SH-SY5Y (cell line): ENCODE measurements around the gene SORCS3.

Source experiments
- GATA2 ChIP-seq: IDR thresholded peaks from 2 replicates; pipeline ENCODE4 v1.6.1; 2011; ENCODE audit warnings: mild to moderate bottlenecking, low read depth, low read length
- GATA3 ChIP-seq: IDR thresholded peaks from 2 replicates; pipeline ENCODE4 v1.6.1; 2011; ENCODE audit warnings: low read depth, mild to moderate bottlenecking, low read length, moderate library complexity

DNA sequence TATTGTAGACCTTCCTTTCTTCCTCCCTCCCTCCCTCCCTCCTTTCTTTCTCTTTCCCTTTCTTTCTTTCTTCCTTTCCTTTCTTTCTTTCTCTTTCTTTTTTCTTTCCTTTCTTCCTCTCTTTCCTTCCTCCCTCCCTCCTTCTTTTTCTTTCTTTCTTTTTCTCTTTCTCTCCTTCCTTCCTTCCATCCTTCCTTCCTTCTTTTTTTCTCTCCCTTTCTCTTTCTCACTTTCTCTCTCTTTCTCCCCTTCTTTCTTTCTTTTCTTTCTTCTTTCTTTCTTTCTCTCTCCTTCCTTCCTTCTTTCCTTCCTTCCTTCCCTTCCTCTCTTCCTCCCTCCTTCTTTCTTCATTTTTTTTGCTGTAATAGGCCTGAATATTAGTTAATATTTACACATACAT is 638.0 kb downstream of the SORCS3 start:
- TF ChIP-seq GATA2 (no peak), GATA3 (no peak)
